Activated CD8-positive, alpha-beta memory T cell treated with anti-CD3 and anti-CD28 coated beads for 48 hours (primary cell): ENCODE measurements around the gene KRTAP21-2.
"Not testable (repeated sequence)": the region's sequence is repeated elsewhere in the genome, so short reads cannot be mapped to it uniquely, and the experiment has no call there.

Experiments used
- DNase-seq, 3 experiments: peaks; one replicate each; pipeline ENCODE4 v3.0.0-alpha.2; 2020; ENCODE audit warnings: low read depth in 2 of 3, low spot score in 2 of 3

KRTAP21-2 gene

GRCh38 chr21:30747159-30747558 lies at the start of gene KRTAP21-2:
Gene KRTAP21-2 (minus strand): TSS chr21:30747259. CDS start chr21:30747202, 57 bp downstream.
- no peak for DNase-seq

- DNase-seq: no peak
Observed at GRCh38 chr21:30793581-30794314, 46.7 kb upstream of the KRTAP21-2 start.

DNA sequence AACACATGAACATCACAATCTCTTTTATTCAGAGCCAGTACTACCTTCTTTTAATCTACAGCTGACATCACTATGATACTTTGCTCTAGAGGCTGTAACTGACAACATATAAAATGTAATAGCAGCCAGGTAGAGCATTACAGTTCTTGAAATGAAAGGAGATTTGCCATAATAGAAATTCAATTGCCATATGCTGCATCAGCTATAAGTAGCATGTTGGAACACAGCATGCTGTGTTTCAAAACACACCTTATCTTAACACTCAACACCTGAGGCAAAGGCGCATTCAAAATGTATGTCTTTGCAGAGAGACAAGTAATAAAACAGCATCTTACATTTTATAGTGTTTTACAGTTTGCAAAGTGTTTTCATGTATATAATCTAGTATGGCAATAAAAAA lies 32.2 kb upstream of the KRTAP21-2 start:
- no peak for DNase-seq

DNA sequence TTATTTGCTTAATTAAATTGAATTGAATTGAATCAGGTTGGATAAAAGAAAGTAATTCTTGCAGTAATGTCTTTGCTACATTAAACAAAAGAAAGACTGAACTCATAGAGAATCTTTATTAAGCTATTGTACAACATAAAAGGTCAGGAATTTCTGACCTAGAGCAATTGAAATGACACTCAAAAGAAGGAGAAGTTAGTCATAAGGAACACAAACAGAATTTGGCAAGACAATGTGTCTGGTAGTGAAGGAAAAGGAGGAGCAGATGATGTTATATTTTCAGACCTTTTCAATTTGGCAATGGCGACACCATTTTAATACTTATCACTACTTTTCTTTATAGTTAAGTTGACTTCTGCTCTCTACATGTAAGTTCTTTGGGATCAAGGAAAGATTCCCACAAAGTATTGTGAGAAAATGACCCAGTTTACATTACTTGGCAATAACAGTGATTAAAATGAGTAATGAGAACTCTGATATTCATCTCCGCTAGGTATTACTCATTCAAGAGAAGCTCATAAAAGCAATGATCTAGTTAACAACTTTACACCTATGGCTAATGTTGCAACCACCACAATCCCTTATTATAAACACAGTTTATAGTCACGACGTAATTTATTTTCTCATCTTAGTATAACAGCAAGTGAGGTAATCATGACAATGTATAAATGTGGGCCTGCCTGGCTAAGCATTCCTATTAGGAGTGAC lies 22.8 kb upstream of the KRTAP21-2 start:
- DNase-seq: no peak

DNA sequence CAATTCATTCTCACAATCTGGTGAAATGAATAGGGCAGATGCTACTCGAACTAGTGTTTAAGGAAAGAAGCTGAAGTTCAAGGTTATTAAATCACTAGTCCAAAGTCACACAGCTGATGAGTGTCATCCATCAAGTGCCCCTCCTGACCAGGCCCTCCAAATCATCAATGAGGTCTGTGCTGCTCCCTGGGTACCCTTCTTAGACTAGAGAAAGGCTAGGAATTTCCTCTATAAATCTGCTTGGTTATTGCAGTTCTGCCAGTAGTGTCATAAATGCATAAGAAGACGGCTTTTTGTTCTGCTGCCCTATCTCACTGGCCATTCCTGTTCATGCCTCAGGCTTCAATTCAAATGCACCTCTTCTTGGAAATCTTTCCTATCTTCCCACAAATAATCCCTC lies 13.7 kb upstream of the KRTAP21-2 start:
- DNase-seq: no peak

- no peak for DNase-seq
Observed at GRCh38 chr21:30758306-30758705, 11.2 kb upstream of the KRTAP21-2 start.

DNA sequence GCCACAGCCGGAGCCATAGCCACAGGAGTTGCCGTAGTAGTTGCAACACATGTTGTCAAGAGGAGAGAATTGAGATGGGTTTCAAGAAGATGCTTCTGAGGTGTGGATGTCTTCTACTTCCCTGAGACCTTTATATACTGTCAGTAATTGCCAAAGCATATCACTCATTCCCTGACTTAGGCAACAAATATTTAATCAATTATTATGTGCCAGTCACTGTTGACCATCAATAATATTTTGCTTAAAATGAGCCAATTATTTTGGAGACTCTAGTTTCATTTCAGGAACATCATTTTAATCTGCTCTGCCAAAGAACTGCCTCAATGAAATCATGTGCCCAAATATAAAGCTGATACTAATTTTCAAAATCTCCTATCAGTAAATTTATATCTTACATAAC lies 8.3 kb upstream of the KRTAP21-2 start, which contains the start of gene KRTAP21-1:
KRTAP21-1 (minus strand) TSS at position 101 of the 400 bp plus-strand sequence; CDS start at position 51, 50 bp downstream.
- DNase-seq: not testable (repeated sequence)

- no peak for DNase-seq
Observed at GRCh38 chr21:30740462-30740861, 6.6 kb downstream of the KRTAP21-2 start.

- no peak for DNase-seq
Observed at GRCh38 chr21:30733026-30733425, 14.0 kb downstream of the KRTAP21-2 start.

DNA sequence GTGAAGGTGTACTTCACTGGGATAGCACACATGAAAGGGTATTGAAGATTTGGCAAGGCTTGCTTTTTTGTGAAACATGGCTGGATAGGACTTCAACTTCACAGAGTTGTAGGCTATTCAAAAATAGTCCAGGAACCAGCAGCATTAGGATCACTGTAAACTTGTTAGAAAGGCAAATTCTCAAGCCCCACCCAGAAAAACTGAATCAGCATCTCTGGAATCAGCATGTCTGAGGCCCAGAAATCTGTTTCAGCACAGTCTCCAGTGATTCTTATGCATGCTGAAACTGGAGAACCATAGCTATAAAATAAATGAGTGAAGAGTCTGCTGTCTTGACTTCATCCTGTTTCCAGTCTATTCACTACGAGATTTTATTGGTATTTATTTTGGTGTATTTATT lies 20.3 kb downstream of the KRTAP21-2 start:
- no peak for DNase-seq

- DNase-seq: no peak
Observed at GRCh38 chr21:30719401-30719800, 27.7 kb downstream of the KRTAP21-2 start.

GRCh38 chr21:30718239-30718909 lies 28.7 kb downstream of the KRTAP21-2 start, which contains the start of gene KRTAP21-3:
Gene KRTAP21-3 (minus strand): TSS chr21:30718777. CDS start chr21:30718759, 18 bp downstream.
- DNase-seq: no peak

- DNase-seq: no peak
Observed at GRCh38 chr21:30717105-30717504, 30.0 kb downstream of the KRTAP21-2 start.

GRCh38 chr21:30714946-30715345 lies 32.1 kb downstream of the KRTAP21-2 start:
- DNase-seq: no peak

DNA sequence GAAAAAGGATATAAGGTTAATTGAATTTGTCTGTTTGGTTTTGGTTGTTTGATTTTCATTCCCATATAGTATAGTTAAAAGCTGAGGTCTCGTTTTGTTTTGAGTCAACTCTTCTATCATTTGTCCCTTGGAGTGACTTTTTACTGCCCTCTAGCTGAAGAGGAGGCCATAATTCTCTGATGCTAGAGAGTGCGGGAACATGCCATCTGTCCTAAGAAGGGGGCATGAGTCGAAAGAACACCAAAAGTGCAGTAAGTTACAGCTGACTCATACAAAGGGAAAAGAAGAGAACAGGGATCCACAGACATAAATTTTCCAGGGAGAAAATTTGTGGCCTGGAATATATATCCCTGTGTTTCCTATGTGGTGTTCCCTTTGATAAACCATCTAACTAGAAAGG lies 32.6 kb downstream of the KRTAP21-2 start:
- no peak for DNase-seq

GRCh38 chr21:30713766-30714165 lies 33.3 kb downstream of the KRTAP21-2 start:
- DNase-seq: no peak

DNA sequence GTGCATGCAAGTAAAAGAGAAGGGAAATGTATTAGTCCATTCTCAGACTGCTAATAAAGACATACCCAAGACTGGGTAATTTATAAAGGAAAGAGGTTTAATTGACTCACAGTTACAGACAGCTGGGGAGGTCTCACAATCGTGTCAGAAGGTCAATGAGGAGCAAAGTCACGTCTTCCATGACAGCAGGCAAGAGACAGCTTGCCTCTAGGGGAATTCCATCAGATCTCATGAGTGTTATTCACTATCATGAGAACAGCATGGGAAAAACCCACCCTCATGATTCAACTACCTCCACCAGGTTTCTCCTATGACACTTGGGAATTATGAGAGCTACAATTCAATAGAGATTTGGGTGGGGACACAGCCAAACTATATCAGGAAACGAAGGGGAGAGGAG lies 36.6 kb downstream of the KRTAP21-2 start:
- no peak for DNase-seq

GRCh38 chr21:30707409-30707808 lies 39.6 kb downstream of the KRTAP21-2 start:
- no peak for DNase-seq
